Sigmoid colon (tissue), 3 donors: ENCODE data around the gene LHX3.

Experiments
- CTCF ChIP-seq, 4 experiments: fragments of 450-650 bp in 3 of 4; fragments of 200-600 bp in 1 of 4; IDR thresholded peaks; one replicate each; pipeline ENCODE4 v1.5.1; 2016 to 2019; ENCODE audit warnings: antibody characterized with exemption in 4 of 4, mild to moderate bottlenecking in 3 of 4, moderate library complexity in 2 of 4
- POLR2A ChIP-seq, 2 donors: fragments of 450-650 bp; IDR thresholded peaks; one replicate each; pipeline ENCODE4 v1.6.1; 2016; ENCODE audit warnings: antibody characterized with exemption in 2 of 2, mild to moderate bottlenecking in 2 of 2, moderate library complexity in 2 of 2

- TF ChIP-seq CTCF (IDR thresholded peaks at IDR 0.05) (no peak), POLR2A (IDR thresholded peaks at IDR 0.05) (no peak)
These were observed 5.3 kb downstream of the LHX3 start for GRCh38 chr9:136199391-136200288.
